A549 (cell line): ENCODE results near the gene PFDN2. TPM values are rescaled to one million over a fixed set of nuclear protein-coding genes. Genes with fewer than 3 reads are reported as not detected.

Experiments
- ATAC-seq, 2 experiments: fragments of 200-7000 bp in 1 of 2; fragments of >200 bp in 1 of 2; cut with Nextera tagmentation in 1 of 2; cut with Tn5 transposase in 1 of 2; 3 replicates each; pipeline versions ENCODE4 v1.8.0 to v1.9.1; 2018 to 2020; ENCODE audit warnings: mild to moderate bottlenecking in 1 of 2, moderate library complexity in 1 of 2
- CTCF ChIA-PET: fragments of 300-600 bp; sonication (Branson Sonifier 250); formaldehyde crosslinking; extraction: SDS; loops from one replicate; lab custom pipeline; 2021; ENCODE audit warnings: antibody characterized with exemption, inconsistent platforms; lab: Yijun Ruan, JAX
- POLR2A ChIA-PET: fragments of 350-600 bp; formaldehyde crosslinking; extraction: SDS; loops from one replicate; lab custom pipeline; 2021; ENCODE audit warnings: antibody characterized with exemption, inconsistent platforms; lab: Yijun Ruan, JAX
- DNase-seq, 2 experiments: peaks; one replicate each; pipeline versions ENCODE4 v3.0.0 to v3.0.0-alpha.2; 2011 to 2016; ENCODE audit warnings: low read depth in 1 of 2, low spot score in 1 of 2
- FAIRE-seq: peaks from 2 replicates; lab custom pipeline; 2011; peaks lifted over from hg19 to GRCh38; lab: Jason Lieb, UNC
- H3K27ac ChIP-seq, 2 experiments: fragments of >200 bp; sonication (Bioruptor Twin); formaldehyde crosslinking; 3 replicates each; pipeline ENCODE4 v1.5.1; 2016 to 2017
- H3K4me1 ChIP-seq: fragments of >200 bp; sonication (Bioruptor Twin); formaldehyde crosslinking; 3 replicates; pipeline ENCODE4 v1.6.1; 2016
- H3K4me2 ChIP-seq: fragments of >200 bp; sonication (Bioruptor Twin); formaldehyde crosslinking; 3 replicates; pipeline ENCODE4 v1.6.1; 2016
- H3K4me3 ChIP-seq: fragments of >200 bp; sonication (Bioruptor Twin); formaldehyde crosslinking; 3 replicates; pipeline ENCODE4 v1.5.1; 2016
- H3K9me3 ChIP-seq: fragments of >200 bp; sonication (Bioruptor Twin); formaldehyde crosslinking; 3 replicates; pipeline ENCODE4 v1.6.1; 2016
- CHD4 ChIP-seq: fragments of 200-600 bp; sonication (generic); IDR thresholded peaks from 2 replicates; pipeline ENCODE4 v1.6.1; 2016; ENCODE audit warnings: antibody characterized with exemption, mild to moderate bottlenecking, borderline replicate concordance
- EP300 ChIP-seq, 2 experiments: fragments of >200 bp; sonication (Bioruptor Twin); formaldehyde crosslinking; IDR thresholded peaks; 2 replicates in 1 of 2; 3 replicates in 1 of 2; pipeline ENCODE4 v1.6.1; 2016 to 2017
- ESRRA ChIP-seq: fragments of 150-350 bp; IDR thresholded peaks from 2 replicates; pipeline ENCODE4 v1.6.1; 2014; ENCODE audit warnings: mild to moderate bottlenecking, low read length, borderline replicate concordance
- HDAC2 ChIP-seq: fragments of 200-600 bp; sonication (generic); IDR thresholded peaks from 2 replicates; pipeline ENCODE4 v1.6.1; 2016
- HMGXB4 ChIP-seq: fragments of 250-450 bp; sonication (Bioruptor Pico); IDR thresholded peaks from 2 replicates; pipeline ENCODE4 v1.5.0; 2021; ENCODE audit warnings: mild to moderate bottlenecking, moderate library complexity, borderline replicate concordance
- HOXA7 ChIP-seq: fragments of 250-450 bp; sonication (Bioruptor Pico); IDR thresholded peaks from 2 replicates; pipeline ENCODE4 v1.5.0; 2020; ENCODE audit warnings: mild to moderate bottlenecking, moderate library complexity
- JUNB ChIP-seq: fragments of >200 bp; sonication (Bioruptor Twin); formaldehyde crosslinking; IDR thresholded peaks from 2 replicates; pipeline ENCODE4 v1.6.1; 2016
- NFE2L2 ChIP-seq: fragments of 150-350 bp; conservative IDR thresholded peaks from 2 replicates; pipeline ENCODE4 v1.6.1; 2014; ENCODE audit warnings: low read length
- RAD21 ChIP-seq, 2 experiments: fragments of >200 bp in 1 of 2; sonication (Bioruptor Twin) in 1 of 2; formaldehyde crosslinking in 1 of 2; IDR thresholded peaks in 1 of 2; conservative IDR thresholded peaks in 1 of 2; 2 replicates in 1 of 2; 3 replicates in 1 of 2; pipeline ENCODE4 v1.6.1; 2012 to 2018; ENCODE audit warnings: inconsistent platforms in 1 of 2
- REST ChIP-seq: fragments of 200-600 bp; sonication (generic); IDR thresholded peaks from 2 replicates; pipeline ENCODE4 v1.6.1; 2016; ENCODE audit warnings: antibody characterized with exemption, mild to moderate bottlenecking, moderate library complexity
- RFX5 ChIP-seq: fragments of 450-650 bp; IDR thresholded peaks from 2 replicates; pipeline ENCODE4 v1.7.1; 2014; ENCODE audit warnings: antibody characterized with exemption, mild to moderate bottlenecking, moderate library complexity
- TP53 ChIP-seq: fragments of 250-450 bp; sonication (Bioruptor Pico); IDR thresholded peaks from 2 replicates; pipeline ENCODE4 v1.5.0; 2021; ENCODE audit warnings: mild to moderate bottlenecking, moderate library complexity
- USF2 ChIP-seq: fragments of 450-650 bp; IDR thresholded peaks from 2 replicates; pipeline ENCODE4 v1.6.1; 2014; ENCODE audit warnings: antibody characterized with exemption
- ZSCAN20 ChIP-seq: fragments of 250-450 bp; sonication (Bioruptor Pico); IDR thresholded peaks from 2 replicates; pipeline ENCODE4 v1.8.0; 2022; ENCODE audit warnings: mild to moderate bottlenecking, moderate library complexity
- WGBS: methylation state at CpG from one replicate; pipeline ENCODE4 v1.1.6; 2017; ENCODE audit errors: missing lambda C conversion rate; 5-methylcytosine and 5-hydroxymethylcytosine counted together
- polyA plus RNA-seq, 4 experiments: library from polyadenylated mRNA; depleted of rRNA in 3 of 4; stranded (reverse); fragments of >200 nt; fragmentation: RNase III in 1 of 4; extraction: RNeasy Plus Mini Kit Qiagen cat#74134 plus additional on column Dnase treatment in 1 of 4; gene quantifications; 2 replicates in 3 of 4; 3 replicates in 1 of 4; pipeline ENCODE4 v1.2.3, GENCODE V29; 2011 to 2017

PFDN2 gene
- polyA plus RNA-seq, 2 of the 4 experiments (the other 2 are of a cell fraction): 179 to 187 TPM

GRCh38 chr1:161085165-161085564 is 32.7 kb downstream of the PFDN2 start:
- no peak for TF ChIP-seq REST

GRCh38 chr1:161084597-161084988 is 33.2 kb downstream of the PFDN2 start:
- CTCF ChIA-PET: interaction anchor here (0.6 to 12.7 kb wide), 7 partner anchors 11 to 91 kb away, joined by 3 to 167 read pairs (median 4); partner anchors contain the start of genes ARHGAP30 and KLHDC9
- H3K4me2 ChIP-seq: peak overlapping the region; percentile 69
- DNase-seq: no peak

More at GRCh38 chr1:161085165-161085564, 32.7 kb downstream of the PFDN2 start:
- Histone ChIP-seq H3K4me2 (peak overlapping the region; percentile 69), H3K4me1 (peaks cover 66% of the 10 kb centered on the region), H3K27ac (peak overlapping the region; percentile 88), H3K4me3 (no peak overlapping the region), H3K9me3 (no peaks in the 10 kb centered on the region)
- ATAC-seq: no peak
- no peak for FAIRE-seq
- DNase-seq: no peak
- ChIA-PET CTCF (interaction anchor here (0.6 to 12.7 kb wide), 9 partner anchors 12 to 92 kb away, joined by 3 to 167 read pairs (median 4); partner anchors contain the start of genes ARHGAP30 and KLHDC9), POLR2A (no interaction called here)
- 62% methylated on average over 2 of the region's 2 CpGs for WGBS

GRCh38 chr1:161083748-161084596 is 33.9 kb downstream of the PFDN2 start:
- ChIA-PET CTCF (interaction anchor here (0.8 to 12.7 kb wide), 9 partner anchors 10 to 90 kb away, joined by 4 to 167 read pairs (median 6); partner anchors contain the start of genes ARHGAP30 and KLHDC9), POLR2A (interaction anchor here (0.9 kb wide), 1 partner anchor 39 kb away, joined by 4 read pairs; the partner anchor contains the start of gene USF1)
- peak; percentile 3 to 7; a peak in 2 of 6 replicates for ATAC-seq
- Histone ChIP-seq H3K27ac (peak overlapping the region; percentile 88), H3K4me2 (peak overlapping the region; percentile 69), H3K9me3 (no peaks in the 10 kb centered on the region), H3K4me1 (peaks cover 64% of the 10 kb centered on the region), H3K4me3 (no peak overlapping the region)
- WGBS: 84% methylated on average over 7 of the region's 10 CpGs
- no peak for FAIRE-seq
- DNase-seq: no peak
- TF ChIP-seq RAD21 (conservative IDR thresholded peaks at IDR 0.05 in 1 of 2, IDR thresholded peaks at IDR 0.05 in 1 of 2): 0 out of 5 replicates have a peak, but pooled peaks of 1 of the 2 experiments have one; percentile 3
- 0 out of 5 replicates have a peak, but pooled peaks of 1 of the 2 experiments have one; percentile 0 for TF ChIP-seq EP300 (IDR thresholded peaks at IDR 0.05)
- no peak for TF ChIP-seq ZSCAN20 (CRISPR knock-in tag)

More at GRCh38 chr1:161084597-161084988, 33.2 kb downstream of the PFDN2 start:
- no peak for TF ChIP-seq TP53 (CRISPR knock-in tag)
- TF ChIP-seq RFX5: no peak
- no peak for TF ChIP-seq NFE2L2
- no peak for TF ChIP-seq JUNB
- TF ChIP-seq CHD4: no peak
- no peak for TF ChIP-seq HMGXB4 (CRISPR knock-in tag)
- TF ChIP-seq ESRRA: no peak
- no peak for TF ChIP-seq HOXA7 (CRISPR knock-in tag)
- no peak for TF ChIP-seq HDAC2
- TF ChIP-seq USF2: no peak
- FAIRE-seq (no peak), ATAC-seq (no peak)
- Histone ChIP-seq H3K9me3 (no peaks in the 10 kb centered on the region), H3K4me3 (no peak overlapping the region), H3K27ac (peak overlapping the region; percentile 88), H3K4me1 (peaks cover 66% of the 10 kb centered on the region)
- 86% methylated on average over 1 of the region's 1 CpG for WGBS
- POLR2A ChIA-PET: interaction anchor here (0.9 kb wide), 1 partner anchor 39 kb away, joined by 4 read pairs; the partner anchor contains the start of gene USF1
